Measurements from ENCODE around the gene C19orf53. TPM values are rescaled to one million over a fixed set of nuclear protein-coding genes. Genes with fewer than 3 reads are reported as not detected.

C19orf53 gene
- total and polyA plus RNA-seq, 10 of the 15 experiments (the other 5 are each of a cell fraction or from before 2014, with no cell fraction given), result 109 to 449 (median 218) TPM

DNA sequence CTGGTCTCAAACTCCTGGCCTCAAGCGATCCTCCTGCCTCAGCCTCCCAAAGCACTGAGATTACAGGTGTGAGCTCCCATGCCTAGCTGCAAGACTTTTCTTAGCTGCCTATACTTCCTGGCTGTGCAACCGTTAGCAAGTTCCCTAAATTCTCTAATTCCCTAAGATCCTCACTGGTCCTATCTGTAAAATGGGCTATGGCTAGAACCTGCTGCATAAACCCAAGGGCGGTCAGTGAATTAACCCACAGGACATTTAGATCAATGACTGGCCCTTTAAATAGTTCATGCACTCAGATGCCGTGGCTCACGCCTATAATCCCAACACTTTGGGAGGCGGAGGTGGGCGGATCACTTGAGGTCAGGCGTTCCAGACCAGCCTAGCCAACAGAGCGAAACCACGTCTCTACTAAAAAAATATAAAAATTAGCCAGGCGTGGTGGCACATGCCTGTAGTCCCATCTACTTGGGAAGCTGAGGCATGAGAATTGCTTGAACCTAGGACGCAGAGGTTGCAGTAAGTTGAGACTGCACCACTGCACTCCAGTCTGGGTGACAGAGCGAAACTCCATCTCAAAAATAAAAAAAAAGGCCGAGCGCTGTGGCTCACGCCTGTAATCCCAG, 4.1 kb upstream of the C19orf53 start:
- POLR2A ChIA-PET, result interaction anchor here (1.4 kb wide), 1 partner anchor 22 kb away, joined by 3 read pairs; no protein-coding TSS in a partner anchor
- no peak overlapping the region for H2AFZ ChIP-seq (ENCODE audit: control insufficient read depth, low read depth, low read length)
- CTCF ChIA-PET, result no interaction called here
- H3K9ac ChIP-seq (ENCODE audit: control insufficient read depth, insufficient read depth, low read length), result no peak overlapping the region
- no peaks in the 10 kb centered on the region for H3K27me3 ChIP-seq (replicated peaks in 1 of 2; ENCODE audit: control insufficient read depth in 2 of 2, insufficient read depth in 2 of 2, low read length in 1 of 2)
- peaks cover 0 to 5% of the 10 kb centered on the region in 2 experiments; a peak in 2 of 4 replicates for H3K36me3 ChIP-seq (ENCODE audit: control insufficient read depth in 2 of 2, insufficient read depth in 2 of 2, low read length in 1 of 2)
- DNase-seq (ENCODE audit: low read depth, low spot score), result no peak
- no peak overlapping the region for H3K4me2 ChIP-seq (ENCODE audit: control insufficient read depth, insufficient read depth)
- RAD21 ChIA-PET (ENCODE audit: unreplicated experiment), result no interaction called here
- intact Hi-C loops (cut with micrococcal nuclease; ENCODE audit: unreplicated experiment), result no loop called here
- no peak for ATAC-seq
- H3K27ac ChIP-seq (ENCODE audit: control insufficient read depth, insufficient read depth), result no peak overlapping the region
- no peaks in the 10 kb centered on the region for H3K4me1 ChIP-seq (ENCODE audit: control insufficient read depth, insufficient read depth, low read length)
- FAIRE-seq, result no peak
- no peaks in the 10 kb centered on the region for H4K20me1 ChIP-seq (ENCODE audit: control insufficient read depth, insufficient read depth)
- in situ Hi-C loops (cut with MboI), result no loop called here
- SMC1A ChIA-PET (ENCODE audit: uncharacterized antibody, unreplicated experiment), result no interaction called here
- peaks cover 15% of the 10 kb centered on the region for H3K79me2 ChIP-seq (ENCODE audit: control insufficient read depth, insufficient read depth, low read length)
- no peaks in the 10 kb centered on the region for H3K9me3 ChIP-seq (replicated peaks; ENCODE audit: control insufficient read depth, insufficient read depth, low read length)
- no peak overlapping the region for H3K4me3 ChIP-seq
- no TSS peak for BruUV-seq (replicated peaks)
- 92% methylated on average over 16 of the region's 16 CpGs for WGBS (ENCODE audit: insufficient coverage, insufficient replicate concordance, low lambda C conversion rate, missing lambda C conversion rate)
- no peak for TF ChIP-seq NBN (IDR thresholded peaks at IDR 0.05)
- TF ChIP-seq ZNF24 (IDR thresholded peaks at IDR 0.05), result no peak
- TF ChIP-seq RUNX3 (IDR thresholded peaks at IDR 0.05; ENCODE audit: low read length), result no peak
- no peak for TF ChIP-seq BRCA1 (IDR thresholded peaks at IDR 0.05; ENCODE audit: low read depth, low read length)
- TF ChIP-seq, protein P1, sequence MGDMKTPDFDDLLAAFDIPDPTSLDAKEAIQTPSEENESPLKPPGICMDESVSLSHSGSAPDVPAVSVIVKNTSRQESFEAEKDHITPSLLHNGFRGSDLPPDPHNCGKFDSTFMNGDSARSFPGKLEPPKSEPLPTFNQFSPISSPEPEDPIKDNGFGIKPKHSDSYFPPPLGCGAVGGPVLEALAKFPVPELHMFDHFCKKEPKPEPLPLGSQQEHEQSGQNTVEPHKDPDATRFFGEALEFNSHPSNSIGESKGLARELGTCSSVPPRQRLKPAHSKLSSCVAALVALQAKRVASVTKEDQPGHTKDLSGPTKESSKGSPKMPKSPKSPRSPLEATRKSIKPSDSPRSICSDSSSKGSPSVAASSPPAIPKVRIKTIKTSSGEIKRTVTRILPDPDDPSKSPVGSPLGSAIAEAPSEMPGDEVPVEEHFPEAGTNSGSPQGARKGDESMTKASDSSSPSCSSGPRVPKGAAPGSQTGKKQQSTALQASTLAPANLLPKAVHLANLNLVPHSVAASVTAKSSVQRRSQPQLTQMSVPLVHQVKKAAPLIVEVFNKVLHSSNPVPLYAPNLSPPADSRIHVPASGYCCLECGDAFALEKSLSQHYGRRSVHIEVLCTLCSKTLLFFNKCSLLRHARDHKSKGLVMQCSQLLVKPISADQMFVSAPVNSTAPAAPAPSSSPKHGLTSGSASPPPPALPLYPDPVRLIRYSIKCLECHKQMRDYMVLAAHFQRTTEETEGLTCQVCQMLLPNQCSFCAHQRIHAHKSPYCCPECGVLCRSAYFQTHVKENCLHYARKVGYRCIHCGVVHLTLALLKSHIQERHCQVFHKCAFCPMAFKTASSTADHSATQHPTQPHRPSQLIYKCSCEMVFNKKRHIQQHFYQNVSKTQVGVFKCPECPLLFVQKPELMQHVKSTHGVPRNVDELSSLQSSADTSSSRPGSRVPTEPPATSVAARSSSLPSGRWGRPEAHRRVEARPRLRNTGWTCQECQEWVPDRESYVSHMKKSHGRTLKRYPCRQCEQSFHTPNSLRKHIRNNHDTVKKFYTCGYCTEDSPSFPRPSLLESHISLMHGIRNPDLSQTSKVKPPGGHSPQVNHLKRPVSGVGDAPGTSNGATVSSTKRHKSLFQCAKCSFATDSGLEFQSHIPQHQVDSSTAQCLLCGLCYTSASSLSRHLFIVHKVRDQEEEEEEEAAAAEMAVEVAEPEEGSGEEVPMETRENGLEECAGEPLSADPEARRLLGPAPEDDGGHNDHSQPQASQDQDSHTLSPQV (IDR thresholded peaks at IDR 0.05), result no peak
- TF ChIP-seq SREBF2 (IDR thresholded peaks at IDR 0.05; ENCODE audit: low read length), result no peak
- no peak for TF ChIP-seq STAT3 (IDR thresholded peaks at IDR 0.05; ENCODE audit: low read depth, low read length)
- TF ChIP-seq, protein P2, sequence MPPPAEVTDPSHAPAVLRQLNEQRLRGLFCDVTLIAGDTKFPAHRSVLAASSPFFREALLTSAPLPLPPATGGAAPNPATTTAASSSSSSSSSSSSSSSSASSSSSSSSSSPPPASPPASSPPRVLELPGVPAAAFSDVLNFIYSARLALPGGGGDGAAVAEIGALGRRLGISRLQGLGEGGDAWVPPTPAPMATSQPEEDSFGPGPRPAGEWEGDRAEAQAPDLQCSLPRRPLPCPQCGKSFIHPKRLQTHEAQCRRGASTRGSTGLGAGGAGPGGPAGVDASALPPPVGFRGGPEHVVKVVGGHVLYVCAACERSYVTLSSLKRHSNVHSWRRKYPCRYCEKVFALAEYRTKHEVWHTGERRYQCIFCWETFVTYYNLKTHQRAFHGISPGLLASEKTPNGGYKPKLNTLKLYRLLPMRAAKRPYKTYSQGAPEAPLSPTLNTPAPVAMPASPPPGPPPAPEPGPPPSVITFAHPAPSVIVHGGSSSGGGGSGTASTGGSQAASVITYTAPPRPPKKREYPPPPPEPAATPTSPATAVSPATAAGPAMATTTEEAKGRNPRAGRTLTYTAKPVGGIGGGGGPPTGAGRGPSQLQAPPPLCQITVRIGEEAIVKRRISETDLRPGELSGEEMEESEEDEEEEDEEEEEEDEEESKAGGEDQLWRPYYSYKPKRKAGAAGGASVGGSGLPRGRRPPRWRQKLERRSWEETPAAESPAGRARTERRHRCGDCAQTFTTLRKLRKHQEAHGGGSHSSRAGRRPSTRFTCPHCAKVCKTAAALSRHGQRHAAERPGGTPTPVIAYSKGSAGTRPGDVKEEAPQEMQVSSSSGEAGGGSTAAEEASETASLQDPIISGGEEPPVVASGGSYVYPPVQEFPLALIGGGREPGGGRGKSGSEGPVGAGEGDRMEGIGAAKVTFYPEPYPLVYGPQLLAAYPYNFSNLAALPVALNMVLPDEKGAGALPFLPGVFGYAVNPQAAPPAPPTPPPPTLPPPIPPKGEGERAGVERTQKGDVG (CRISPR knock-in tag; IDR thresholded peaks at IDR 0.05), result no peak
- TF ChIP-seq, protein P3, sequence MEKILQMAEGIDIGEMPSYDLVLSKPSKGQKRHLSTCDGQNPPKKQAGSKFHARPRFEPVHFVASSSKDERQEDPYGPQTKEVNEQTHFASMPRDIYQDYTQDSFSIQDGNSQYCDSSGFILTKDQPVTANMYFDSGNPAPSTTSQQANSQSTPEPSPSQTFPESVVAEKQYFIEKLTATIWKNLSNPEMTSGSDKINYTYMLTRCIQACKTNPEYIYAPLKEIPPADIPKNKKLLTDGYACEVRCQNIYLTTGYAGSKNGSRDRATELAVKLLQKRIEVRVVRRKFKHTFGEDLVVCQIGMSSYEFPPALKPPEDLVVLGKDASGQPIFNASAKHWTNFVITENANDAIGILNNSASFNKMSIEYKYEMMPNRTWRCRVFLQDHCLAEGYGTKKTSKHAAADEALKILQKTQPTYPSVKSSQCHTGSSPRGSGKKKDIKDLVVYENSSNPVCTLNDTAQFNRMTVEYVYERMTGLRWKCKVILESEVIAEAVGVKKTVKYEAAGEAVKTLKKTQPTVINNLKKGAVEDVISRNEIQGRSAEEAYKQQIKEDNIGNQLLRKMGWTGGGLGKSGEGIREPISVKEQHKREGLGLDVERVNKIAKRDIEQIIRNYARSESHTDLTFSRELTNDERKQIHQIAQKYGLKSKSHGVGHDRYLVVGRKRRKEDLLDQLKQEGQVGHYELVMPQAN (conservative IDR thresholded peaks at IDR 0.05), result no peak
- TF ChIP-seq CBX5 (IDR thresholded peaks at IDR 0.05; ENCODE audit: low read depth), result no peak
- TF ChIP-seq MYC (IDR thresholded peaks at IDR 0.05; ENCODE audit: insufficient read depth, insufficient read length, insufficient replicate concordance, low read length, severe bottlenecking), result no peak
- no peak for TF ChIP-seq ZNF217 (IDR thresholded peaks at IDR 0.05)
- no peak for TF ChIP-seq HDGF (IDR thresholded peaks at IDR 0.05)

Measured in GM12878 (cell line).